ENCODE measurements around the gene SEC14L5.

The SEC14L5 gene

DNA sequence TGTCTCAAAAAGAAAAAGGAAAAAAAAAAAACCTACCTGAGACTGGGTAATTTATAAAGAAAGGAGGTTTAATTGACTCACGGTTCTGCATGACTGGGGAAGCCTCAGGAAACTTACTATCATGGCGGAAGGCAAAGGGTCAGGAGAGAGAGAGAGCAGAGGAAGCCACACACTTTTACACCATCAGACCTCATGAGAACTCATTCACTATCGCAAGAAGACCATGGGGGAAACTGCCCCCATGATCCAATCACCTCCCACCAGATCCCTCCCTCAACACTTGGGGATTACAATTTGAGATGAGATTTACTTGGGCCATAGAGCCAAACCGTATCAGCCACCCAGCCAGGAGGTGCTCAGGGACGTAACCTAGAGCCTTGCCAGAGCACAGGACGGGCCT lies 54.8 kb downstream of the SEC14L5 start:
- no peak for DNase-seq (ENCODE audit: low read depth in 2 of 2)

DNA sequence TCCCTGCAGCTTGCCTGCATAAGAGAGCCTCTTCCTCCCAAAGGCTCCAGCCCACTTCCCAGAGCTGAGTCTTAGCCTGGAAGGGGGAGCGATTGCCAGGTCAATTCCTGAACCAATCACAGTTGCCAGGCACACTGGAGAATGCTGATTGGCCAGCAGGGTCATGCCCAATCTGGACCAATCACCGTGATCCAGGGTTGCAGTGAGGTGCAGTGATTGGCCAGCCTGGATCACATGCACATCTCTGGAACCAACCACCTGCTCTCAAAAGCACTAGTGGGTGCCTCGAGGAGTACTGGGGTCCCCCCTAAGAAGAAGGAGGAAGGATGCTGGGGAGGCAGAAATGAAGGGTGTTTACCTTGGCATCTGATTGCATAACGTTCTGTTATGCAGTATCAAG lies 57.2 kb downstream of the SEC14L5 start:
- DNase-seq (ENCODE audit: low read depth in 2 of 2): no peak

DNA sequence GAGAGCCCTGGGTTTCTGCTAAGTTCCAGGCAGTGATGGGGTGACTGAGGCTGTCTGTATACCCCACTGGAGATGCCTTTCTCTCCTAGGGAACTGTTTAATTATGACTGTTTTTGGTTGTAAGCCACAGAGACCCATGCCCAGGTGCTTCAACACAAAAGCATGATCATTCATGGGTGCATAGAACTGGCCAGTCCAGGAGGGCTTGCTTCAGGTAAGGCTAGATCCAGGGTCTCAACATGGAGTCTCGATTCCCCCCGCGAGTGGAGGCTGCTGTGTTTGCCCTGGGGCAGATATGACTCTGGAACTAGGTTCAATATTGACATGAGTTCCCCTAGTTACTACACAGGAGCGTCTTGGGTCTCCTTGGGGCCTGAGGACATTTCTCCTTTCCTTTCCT lies 57.8 kb downstream of the SEC14L5 start:
- no peak for DNase-seq (ENCODE audit: low read depth in 2 of 2)

DNA sequence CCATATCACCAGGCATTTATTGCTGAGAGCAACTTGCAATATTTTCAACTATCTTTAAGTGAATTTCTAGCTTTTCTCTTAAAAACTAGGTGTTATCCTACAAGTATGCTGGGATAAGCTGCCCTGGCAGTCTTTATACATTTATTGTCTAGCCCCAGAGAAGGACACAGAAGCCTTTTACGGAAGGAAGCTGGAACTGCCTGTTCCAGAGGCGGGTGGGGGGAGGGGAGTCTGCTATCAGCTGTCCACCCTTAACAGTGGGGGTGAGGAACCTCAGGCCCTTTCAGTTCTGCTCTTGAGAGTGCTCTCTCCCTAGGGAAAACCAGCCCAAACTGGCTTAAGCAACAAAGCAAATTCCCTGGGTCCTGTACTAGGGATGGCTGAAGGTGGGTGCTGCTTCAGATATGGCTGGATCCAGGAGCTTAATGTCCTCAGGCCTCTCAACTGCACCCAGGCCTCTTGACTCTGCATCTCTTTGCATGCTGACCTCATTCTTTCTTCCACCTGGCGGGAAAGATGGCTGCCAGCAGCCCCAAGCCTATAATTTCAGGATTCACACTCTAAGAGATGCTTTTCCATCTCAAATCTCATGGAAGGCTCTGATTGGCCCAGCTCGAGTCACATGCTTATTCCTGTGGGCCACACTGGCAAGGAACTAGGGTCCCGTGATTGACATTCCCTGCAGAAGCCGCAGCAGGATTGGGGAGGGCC lies 59.0 kb downstream of the SEC14L5 start:
- DNase-seq (ENCODE audit: low read depth in 2 of 2): no peak

DNA sequence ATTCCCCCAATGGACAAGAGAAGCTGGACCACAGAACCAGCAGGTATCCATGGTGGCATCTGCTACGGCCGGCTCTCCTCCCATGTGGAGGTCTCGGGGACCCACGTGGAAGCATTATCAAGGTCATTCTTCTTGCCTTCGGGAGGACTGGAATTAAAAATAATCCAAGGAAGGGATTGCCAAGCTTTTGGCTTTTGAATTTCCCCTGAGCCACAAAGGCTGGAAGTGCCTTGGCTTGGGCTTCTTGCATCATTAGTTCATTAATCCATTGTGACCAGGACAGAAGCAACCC lies 59.5 kb downstream of the SEC14L5 start:
- no peak for DNase-seq (ENCODE audit: low read depth in 2 of 2)

DNA sequence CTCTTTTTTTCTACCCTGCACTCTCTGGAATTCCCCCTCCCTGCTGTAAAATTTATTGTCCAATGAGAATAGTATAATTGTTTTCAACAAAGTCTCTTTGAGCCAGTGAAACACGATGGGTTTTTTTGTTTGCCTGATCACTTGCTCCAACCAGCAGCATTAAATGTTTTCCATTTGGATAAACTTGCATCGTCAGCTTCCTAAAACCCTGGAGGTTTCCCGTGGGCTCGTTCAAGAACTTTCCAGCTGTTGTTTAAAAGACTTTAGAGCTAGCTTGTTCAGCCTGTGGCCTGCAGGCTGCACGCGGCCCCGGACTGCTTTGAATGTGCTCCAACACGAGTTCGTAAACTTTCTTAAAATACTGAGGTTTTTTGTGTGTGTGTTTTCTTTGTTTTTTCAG lies 60.7 kb downstream of the SEC14L5 start:
- no peak for DNase-seq (ENCODE audit: low read depth in 2 of 2)

DNA sequence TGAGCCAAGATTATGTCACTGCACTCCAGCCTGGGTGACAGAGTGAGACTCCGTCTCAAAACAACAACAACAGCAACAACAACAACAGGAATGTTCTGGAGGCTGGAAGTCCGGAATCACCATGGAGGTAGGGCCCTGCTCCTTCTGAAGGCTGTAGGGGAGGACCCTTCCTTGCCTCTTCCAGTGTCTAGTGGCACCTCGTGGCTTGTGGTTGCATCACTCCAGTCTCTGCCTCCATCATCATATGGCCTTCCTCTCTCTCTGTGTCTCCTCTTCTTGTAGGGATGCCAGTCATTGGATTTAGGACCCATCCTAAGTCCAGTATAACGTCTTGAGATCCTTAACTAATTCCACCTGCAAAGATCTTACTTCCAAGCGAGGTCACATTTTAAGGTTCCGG lies 61.6 kb downstream of the SEC14L5 start:
- no peak for DNase-seq (ENCODE audit: low read depth in 2 of 2)

DNA sequence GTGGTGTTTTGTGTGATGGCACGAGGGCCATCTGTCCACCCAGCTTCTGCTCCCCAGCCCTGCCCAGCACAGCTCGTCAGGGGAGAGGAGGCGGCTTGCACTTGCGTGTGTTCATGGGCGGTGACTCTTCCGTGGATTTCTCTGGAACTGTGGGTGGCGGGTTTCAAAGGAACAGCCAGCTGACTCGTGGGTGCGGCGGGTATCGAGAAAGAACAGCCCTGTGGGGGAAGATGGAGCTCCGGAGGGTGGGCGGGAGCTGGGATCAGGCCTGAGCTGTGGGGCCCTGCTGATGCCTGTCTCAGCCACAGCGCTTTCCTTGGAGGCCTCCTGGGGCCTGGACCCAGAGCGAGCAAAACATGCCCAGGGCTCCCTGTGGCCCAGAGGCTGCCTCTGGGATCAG lies 62.4 kb downstream of the SEC14L5 start:
- DNase-seq (ENCODE audit: low read depth in 2 of 2): no peak

DNA sequence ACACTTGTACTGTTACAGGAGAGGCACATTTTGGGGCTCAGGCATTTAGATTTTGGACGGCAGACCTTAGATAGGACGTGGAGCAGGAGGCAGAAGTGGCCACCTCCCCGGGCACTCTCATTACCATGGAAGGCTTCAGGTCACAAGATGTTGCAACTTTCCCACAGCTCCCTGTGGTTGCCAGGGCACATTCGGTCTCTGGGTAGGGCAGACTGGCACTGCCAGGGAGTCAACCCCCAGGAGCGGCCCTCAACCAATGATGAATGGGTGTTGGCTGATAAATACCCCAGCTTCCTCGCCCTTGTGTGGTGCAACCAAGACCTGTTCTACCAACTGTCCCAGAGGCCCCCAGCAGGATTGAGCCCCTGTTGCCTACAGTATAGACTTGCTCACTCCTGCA lies 64.4 kb downstream of the SEC14L5 start:
- DNase-seq (ENCODE audit: low read depth in 2 of 2): no peak

DNA sequence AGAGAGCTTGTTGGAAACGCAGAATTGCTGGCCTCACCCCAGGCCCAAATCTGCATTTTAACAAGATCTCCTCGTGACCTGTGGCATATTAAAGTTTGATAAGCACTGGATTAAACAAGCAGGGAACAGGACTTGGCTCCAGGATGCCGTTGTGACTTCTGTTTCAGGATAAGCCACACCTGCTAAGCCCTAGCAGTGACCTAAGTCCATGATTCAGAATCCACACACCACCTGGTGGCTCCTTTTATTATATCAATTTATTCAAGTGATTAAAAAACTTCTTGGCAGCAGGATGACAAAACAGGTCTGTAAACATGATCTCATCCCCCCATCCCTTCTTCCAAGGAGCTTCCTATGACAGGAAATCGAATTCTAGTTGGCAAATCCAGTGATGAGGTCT lies 66.5 kb downstream of the SEC14L5 start:
- no peak for DNase-seq (ENCODE audit: low read depth in 2 of 2)

DNA sequence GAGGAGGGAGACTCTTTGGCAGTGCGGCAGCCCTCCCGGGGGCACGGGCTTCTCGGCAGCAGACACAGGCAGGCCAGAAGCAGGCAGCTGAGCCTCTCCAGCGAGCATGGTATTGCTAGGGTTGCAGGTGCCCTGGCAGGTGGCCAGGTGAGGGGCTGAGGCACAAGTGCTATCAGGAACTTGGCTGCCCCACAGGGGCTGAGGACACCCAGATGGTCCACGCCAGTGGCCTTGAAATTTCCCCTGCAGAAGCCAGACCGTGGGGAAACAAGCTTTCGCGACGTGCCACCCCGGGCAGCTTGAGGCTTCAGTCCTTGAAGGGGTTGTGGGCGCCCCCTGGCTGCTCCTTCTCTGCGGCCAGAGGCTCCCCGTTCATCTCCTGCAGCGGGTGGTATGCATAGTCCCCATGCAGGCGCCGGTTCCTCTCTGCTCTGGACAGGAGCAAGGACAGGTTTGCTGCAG lies 67.1 kb downstream of the SEC14L5 start:
- DNase-seq (ENCODE audit: low read depth in 2 of 2): no peak

DNA sequence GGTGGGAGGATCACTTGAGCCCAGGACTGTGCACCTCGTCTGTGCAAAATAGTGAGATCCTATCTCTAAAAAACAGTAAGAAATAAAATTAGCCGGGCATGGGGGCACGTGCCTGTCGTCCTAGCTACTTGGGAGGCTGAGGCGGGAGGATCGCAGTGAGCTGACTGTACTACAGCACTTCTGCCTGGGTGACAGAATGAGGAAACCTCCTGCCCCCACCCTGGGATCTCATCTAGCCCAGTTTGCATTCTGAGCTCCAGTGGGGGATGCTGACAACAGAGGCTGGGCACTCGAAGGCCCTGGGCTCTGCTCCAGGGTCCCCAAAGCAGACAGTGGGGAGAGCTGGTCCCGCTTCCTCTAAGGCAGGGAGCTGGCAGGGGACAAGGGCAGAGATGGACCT lies 68.5 kb downstream of the SEC14L5 start:
- DNase-seq (ENCODE audit: low read depth in 2 of 2): no peak

DNA sequence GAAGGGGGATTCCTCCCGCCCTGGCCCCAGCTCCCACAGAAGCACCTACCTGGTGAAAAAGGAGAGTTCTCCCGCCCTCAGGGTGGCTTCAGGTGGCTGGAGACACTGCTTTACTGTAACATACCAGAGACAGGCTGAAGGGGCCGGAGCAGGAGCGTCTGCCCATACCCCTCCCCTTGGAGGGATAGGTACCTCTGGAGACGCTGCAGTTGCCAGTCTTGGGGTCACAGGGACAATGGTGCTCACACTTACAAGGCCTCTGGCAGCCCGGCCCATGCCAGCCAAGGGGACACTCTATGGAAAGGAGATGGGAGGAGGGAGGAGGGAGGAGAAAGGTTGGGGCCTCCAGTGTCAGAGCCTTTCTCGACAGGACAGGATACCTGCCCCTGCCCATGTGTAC lies 69.0 kb downstream of the SEC14L5 start:
- no peak for DNase-seq (ENCODE audit: low read depth in 2 of 2)

DNA sequence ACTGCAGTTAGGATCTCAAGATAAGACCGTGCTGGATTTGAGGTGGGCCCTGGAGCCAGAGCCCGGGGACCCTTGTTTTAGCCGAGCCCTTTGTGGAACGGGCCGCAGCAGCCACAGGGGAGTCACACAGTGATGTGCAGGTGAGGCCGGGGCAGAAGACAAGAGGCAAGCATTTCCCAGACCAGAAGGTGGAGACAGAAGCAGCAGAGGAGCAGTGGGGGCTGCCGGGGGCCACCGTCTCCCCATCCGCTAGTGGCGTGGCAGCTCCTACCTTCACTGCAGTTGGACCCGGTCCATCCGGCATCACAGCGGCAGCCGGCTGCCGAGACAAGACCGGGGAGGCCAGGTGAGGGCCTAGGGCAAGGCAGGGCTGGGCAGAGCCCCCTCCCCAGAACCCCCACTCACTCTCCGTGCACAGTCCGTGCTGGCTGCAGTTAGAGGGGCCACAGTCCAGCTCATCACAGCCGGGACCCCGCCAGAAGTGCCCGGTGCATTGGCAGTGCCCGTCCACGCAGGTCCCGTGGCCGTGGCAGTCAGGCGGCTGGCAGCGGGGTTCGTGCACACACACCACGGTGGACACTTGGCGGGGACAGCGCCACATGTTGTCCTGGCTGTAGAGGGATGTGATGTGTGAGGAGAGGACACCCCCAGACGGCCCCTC lies 69.6 kb downstream of the SEC14L5 start:
- DNase-seq (ENCODE audit: low read depth in 2 of 2): no peak

DNA sequence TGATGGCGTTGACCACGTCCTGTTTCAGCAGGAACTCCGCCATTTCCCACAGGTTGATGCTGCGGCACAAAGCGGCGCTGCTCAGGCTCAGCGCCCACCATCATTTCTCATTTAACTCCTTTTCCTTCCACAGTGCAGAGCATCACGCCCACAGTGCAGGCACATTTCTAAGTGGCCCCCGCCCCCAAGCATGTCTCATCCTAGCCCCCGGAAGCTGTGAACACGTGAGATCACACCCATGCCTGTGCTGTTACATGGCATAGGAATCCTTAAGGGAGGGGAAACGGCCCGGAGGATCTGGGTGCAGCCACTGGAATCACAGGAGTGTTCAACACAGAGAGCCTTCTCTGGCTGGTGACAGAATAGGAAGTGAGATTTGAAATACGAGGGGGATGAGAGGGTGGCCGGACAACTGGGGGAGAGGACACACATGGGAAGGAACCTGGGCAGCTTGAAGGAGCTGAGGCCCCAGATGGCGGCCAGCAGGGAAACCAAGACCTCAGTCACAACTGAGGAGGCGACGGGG lies 70.9 kb downstream of the SEC14L5 start:
- no peak for DNase-seq (ENCODE audit: low read depth in 2 of 2)

DNA sequence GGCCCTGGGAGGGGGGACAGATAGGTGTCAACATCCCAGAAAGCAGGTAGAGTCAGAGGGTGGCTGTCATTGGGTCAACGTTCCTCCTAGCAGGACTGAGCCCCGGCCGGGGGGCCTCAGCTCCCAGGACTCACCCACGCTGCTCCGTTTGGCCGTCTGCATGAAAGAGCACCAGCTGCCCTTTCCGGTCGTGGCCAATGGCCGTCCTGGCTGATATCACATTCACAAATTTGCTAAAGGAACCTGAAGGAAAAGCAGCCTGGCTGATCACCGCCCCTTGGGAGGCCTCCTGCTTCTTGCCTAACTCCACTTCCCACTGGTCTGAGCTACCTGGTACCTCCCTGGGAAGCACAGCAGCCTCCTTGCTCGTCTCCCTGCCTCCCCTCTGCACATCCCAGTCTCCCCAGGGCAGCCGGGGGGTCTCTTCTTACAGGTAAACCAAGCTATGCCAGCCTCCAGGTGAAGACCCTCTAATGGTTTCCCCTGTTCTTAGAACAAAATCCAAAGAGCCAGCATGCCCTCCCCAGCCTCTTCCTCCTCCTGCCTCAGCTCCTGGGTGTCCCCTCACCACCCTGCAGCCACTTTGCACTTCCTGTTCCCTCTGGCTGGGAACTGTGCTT lies 72.2 kb downstream of the SEC14L5 start:
- no peak for DNase-seq (ENCODE audit: low read depth in 2 of 2)

DNA sequence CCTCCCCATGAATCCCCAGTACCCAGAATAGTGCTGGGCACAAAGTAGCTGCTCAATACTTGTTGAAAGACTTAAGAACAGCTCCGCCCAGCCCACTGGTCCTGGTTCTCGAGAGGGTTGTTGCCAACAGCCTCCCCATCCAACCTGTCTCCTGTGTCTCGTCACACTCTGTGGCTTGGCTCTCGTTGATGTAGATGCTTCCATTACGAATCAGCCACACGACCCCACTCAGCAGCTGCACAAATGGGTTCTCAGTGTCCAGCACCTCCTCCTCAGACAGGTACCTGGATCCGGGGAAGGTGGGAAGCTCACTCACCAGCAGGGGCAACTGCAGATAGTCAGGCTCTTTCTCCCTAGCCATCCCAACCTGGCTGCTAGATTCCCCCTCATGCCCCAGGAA lies 73.5 kb downstream of the SEC14L5 start:
- no peak for DNase-seq (ENCODE audit: low read depth in 2 of 2)

DNA sequence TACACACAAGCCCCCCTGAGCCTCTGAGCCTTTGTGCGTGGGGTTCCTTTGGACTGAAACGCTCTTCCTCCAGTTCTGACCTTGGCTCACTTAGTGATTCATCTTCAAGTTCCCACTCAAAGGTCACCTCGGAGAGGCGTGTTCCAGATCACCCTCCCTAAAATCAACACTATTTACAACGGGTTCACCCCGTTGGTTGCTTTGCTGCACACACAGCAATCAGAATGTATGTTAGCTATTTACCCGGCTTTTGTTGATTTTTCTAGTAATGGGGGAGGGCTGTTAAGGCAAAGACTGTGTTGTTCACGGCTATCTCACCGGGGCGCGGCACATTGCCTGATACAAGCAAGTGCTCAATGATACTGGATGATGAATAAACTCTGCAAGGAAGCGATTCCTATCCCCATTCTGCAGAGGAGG lies 74.6 kb downstream of the SEC14L5 start:
- DNase-seq (ENCODE audit: low read depth in 2 of 2): no peak

DNA sequence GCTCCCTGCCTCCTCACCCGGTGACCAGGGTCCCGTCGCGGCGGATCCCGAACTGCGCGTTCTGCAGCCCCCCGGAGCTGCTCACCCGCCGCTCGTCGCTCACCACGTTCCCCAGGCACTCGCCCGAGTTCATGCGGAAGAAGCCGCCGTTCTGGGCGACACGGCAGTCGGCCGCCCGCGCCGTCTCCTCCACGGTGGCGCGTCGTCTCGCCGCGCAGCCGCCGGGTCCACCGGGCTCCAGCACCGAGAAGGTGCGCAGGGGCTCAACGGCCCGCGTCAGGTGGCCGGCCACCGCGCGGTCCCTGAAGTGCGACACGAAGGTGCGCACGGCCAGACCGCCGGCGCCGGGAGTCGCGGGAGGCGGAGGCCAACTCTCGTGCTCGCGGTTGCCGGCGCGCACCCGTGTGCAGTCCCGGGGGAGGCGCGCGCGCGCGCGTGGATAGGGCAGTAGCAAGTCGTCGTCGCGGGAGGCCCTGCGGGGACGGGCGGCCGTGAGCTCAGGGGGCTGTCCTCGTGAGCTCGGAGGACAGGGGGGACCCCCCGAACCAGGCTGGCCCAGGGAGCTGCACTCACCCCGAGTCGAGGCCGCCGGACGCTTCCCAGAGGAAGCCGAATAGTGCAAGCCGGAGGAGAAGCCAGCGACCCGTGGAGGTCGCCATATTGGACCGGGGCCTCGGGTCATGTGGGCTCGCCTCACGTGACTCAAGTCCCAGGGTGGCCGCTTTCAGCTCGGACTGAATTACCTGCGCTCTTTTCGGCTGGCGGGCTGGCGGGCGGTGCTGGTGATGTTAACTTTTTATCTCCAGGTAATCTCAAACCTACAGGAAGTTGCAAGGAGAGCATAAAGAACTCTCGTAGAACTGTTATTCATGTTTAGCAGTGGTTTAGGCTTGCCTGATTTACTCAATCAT lies 75.4 kb downstream of the SEC14L5 start, which contains the start of gene NAGPA:
Gene NAGPA (minus strand): TSS at position 680 of the 911 bp plus-strand sequence. CDS start 21 bp downstream, at position 659.
- DNase-seq (ENCODE audit: low read depth in 2 of 2): peak; percentile 65 to 76

DNA sequence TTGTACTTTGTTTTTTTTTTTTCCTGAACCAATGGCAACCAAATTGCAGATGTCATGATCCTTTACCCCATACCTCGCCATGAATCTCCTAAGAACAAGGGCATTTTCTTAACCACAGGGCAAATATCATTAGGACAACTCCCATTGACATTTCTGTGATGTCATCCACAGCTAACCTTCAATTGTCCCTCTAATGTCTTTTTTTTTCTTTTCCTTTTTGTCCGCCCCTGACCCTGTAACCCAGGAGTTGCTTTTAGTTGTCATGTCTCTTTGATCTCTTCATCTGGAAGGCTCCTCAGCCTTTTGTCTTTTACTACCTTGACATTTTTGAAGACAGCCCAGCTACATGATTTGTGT lies 76.0 kb downstream of the SEC14L5 start:
- DNase-seq (ENCODE audit: low read depth in 2 of 2): no peak

DNA sequence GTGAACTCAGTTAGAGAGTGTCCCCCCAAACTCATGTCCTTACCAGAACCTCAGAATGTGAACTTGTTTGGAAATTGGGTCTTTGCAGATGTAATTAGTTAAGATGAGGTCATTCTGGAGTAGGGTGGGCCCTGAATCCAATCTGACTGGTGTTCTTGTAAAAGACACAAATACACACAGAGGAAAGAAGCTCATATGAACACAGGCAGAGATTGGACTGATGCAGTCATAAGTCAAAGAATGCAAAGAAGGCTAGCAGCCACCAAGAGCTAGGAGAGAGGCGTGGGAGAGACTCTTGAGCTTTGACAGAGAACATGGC lies 77.7 kb downstream of the SEC14L5 start:
- DNase-seq (ENCODE audit: low read depth in 2 of 2): no peak
